Prostate gland (tissue), 2 donors: ENCODE results near the gene CACNA1D.

Source experiments
- CTCF ChIP-seq, 4 experiments: fragments of 200-600 bp in 2 of 4; fragments of 450-650 bp in 2 of 4; sonication (generic) in 2 of 4; IDR thresholded peaks; 1 replicate in 3 of 4; 2 replicates in 1 of 4; pipeline ENCODE4 v1.5.1; 2016 to 2019; ENCODE audit warnings: antibody characterized with exemption in 4 of 4, mild to moderate bottlenecking in 2 of 4, moderate library complexity in 2 of 4
- POLR2AphosphoS5 ChIP-seq: sonication (generic); formaldehyde crosslinking; IDR thresholded peaks from one replicate; pipeline ENCODE4 v1.6.1; 2017; ENCODE audit warnings: antibody characterized with exemption

DNA sequence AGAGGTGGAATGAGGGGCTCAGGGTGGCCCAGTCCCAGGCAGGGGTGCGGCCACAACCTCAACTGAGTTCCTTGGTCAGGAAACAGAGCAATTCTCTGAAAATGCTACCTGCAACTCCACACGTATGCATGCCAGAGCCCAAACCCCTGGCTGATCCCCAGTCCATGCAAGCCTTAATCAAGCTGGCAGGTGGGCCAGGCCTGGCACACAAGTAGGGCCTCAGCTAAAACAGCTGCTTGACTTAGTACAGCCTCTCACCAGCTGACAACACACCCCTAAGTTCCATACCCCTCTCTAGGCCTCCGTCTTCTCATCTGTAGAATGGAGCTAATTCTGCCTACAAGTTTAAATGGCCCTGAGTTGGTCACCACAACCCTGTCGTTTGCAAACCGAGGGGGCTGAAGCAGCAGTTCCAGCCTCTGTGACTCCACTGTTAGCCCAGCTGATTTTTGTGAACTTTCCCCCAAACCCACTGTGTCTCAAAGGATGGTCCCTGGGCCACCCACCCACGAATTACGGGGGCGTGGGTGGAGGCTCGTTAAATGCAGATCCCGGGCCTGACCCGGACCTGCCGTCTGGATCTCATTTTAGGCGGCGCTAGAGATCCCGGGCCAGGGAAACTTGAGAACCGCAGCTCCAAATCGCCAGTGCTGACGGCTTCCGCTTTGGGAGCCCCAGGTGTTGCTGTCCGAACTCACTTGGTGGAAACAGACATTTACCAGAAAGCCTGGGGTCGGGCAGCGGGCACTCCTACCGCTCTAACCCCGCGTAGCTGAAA lies 350.9 kb downstream of the CACNA1D start:
- TF ChIP-seq POLR2AphosphoS5 (peak; percentile 45), CTCF (IDR thresholded peaks at IDR 0.05) (peak in 3 of 4 experiments; percentile 13 to 49 (median 34))
